GM13976 (cell line): Measurements from ENCODE around the gene ZNHIT3.
"Not testable (repeated sequence)": the region's sequence is repeated elsewhere in the genome, so short reads cannot be mapped to it uniquely, and the experiment has no call there.

Experiments used
- DNase-seq: peaks from one replicate; pipeline ENCODE4 v3.0.0; 2012; ENCODE audit warnings: low spot score
- in situ Hi-C: fragments of 300-500 bp; cut with MboI; formaldehyde crosslinking; loops from one replicate; pipeline ENCODE4 v1.12.0; 2022; ENCODE audit warnings: low sequenced_read_pairs, mixed read lengths, inconsistent platforms; ENCODE audit not compliant: unreplicated experiment
- TF ChIP-seq, protein P1 (sequence below): IDR thresholded peaks from 2 replicates; pipeline ENCODE4 v1.5.1; 2012; ENCODE audit warnings: borderline replicate concordance, mild to moderate bottlenecking; ENCODE audit not compliant: insufficient read depth; ENCODE audit errors: extremely low read depth, missing control alignments, control extremely low read depth

The ZNHIT3 gene

DNA sequence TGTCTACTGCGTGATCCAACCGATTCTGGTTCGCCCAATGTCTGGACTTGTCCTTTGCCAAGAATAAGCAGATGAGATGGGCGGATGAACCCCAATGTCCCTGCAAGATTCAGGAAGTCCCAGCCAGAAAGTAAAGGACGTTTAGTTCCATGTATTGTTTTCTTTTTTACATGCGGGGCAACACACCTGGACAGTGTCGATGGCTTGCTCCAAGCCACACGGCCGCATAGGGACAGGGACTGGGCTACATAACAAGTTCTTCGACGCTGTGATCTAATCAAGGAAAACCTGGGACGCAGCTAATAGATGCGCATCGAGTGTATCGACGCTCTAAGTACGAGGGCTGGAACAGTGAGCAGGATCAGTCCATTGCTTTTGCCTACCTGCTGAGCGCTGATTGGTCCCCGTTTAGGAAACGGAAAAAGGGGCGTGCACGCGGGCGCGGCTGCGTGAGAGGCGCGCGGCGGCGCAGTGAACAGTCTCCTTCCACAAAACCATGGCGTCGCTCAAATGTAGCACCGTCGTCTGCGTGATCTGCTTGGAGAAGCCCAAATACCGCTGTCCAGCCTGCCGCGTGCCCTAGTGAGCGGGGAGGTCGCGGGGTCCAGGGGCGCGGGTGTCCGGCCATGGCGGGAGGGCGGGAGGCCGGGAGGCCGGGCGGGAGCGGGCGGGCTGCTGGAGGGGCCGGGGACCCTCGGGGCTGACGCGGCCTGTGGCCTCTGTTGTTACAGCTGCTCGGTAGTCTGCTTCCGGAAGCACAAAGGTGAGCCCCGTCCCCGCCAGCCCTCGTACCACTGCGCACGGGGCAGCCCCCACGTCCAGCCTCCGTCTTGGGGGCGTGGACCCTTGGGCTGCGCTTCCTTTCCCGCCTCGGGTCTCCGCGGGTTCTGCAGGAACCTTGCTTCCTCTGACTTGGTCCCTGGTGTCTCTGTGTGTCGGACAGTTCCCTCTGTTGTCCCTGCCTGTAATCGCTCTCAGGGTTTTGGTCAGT is at the start of gene ZNHIT3:
TSS of gene ZNHIT3 (plus strand) at position 478 of the 991 bp plus-strand sequence. CDS start at position 497, 19 bp downstream.
- TF ChIP-seq, protein P1, sequence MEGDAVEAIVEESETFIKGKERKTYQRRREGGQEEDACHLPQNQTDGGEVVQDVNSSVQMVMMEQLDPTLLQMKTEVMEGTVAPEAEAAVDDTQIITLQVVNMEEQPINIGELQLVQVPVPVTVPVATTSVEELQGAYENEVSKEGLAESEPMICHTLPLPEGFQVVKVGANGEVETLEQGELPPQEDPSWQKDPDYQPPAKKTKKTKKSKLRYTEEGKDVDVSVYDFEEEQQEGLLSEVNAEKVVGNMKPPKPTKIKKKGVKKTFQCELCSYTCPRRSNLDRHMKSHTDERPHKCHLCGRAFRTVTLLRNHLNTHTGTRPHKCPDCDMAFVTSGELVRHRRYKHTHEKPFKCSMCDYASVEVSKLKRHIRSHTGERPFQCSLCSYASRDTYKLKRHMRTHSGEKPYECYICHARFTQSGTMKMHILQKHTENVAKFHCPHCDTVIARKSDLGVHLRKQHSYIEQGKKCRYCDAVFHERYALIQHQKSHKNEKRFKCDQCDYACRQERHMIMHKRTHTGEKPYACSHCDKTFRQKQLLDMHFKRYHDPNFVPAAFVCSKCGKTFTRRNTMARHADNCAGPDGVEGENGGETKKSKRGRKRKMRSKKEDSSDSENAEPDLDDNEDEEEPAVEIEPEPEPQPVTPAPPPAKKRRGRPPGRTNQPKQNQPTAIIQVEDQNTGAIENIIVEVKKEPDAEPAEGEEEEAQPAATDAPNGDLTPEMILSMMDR = no peak
- in situ Hi-C loops = loop anchor here (25.0 kb wide), 1 partner anchor 524 kb away; no protein-coding TSS in a partner anchor
- DNase-seq = peak; percentile 96

DNA sequence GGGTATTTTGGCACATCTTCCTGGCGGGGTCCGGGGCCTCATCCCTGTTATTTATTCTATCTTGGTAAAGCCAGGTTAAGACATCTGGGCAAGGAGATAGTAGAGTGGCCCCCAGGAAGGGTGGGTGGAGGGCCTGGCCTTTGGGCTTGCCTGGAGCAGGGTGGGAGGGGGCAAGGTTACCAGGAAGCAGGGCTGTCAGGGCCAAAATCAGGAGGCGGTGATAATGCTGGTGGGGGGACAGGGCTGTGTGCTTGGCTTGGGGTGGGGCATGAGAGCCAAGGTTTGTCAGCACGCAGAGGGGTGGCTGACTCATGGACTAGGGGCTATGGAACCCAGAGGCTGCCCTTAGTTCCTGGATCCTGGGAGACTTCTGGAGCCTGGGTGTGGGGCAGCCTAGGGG is 44.7 kb upstream of the ZNHIT3 start:
- DNase-seq, in situ Hi-C loops: not testable (repeated sequence)

DNA sequence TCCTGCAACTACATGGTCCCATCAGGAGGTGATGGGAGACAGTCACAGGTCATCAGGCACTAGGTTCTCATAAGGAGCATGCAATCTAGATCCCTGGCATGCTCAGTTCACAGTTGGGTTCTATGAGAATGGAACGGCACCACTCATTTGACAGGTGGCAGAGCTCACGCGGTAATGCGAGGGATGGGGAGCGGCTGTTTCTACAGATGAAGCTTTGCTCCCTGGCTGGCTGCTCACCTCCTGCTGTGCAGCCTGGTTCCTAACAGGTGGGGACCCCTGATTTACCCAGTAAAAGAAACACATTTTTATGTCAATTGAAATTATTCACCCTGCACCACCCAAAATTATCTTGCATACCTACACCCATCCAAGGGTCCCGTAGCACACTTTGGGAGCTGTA is 42.7 kb upstream of the ZNHIT3 start:
- DNase-seq = no peak
- TF ChIP-seq, protein P1 = no peak
- in situ Hi-C loops = no loop called here

DNA sequence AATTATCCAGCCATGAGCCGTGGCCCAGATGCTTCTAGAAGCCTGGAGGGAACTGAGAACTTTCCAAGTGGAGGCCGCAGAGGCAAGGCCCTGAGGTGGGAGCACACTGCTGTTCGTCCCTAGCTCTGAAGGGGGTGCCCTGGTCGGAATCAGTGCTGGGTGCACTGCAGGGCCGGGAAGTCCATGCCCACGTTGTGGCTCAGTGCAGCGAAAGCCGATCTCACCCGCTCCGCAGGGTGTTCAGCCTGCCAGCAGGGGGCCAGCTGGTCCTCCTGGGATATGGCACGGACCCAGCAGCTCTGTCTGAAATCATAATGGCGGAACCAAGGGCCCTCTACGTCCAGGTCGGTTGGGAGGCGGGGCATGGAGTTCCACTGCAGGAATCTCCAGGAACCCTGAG is 36.5 kb upstream of the ZNHIT3 start:
- in situ Hi-C loops, DNase-seq: not testable (repeated sequence)

DNA sequence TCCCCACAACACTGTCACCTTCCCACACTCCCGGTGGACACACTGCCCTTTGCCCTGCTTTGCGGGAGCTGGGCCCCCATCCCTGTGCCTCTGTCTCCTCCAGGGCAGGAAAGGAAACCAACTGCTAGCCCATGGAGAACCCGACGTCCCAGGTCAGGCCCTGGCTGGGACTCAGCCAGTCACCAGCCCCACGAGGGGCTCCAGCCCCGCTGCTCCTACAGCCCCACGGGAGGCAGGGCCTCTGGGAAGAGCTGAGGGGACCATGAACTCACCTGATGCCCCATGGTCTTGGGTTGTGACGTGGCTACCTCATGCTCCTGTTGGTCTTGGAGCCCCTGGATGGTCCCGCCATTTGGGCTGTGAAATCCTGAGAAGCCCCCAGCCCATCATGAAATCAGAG is 33.6 kb upstream of the ZNHIT3 start:
- in situ Hi-C loops, DNase-seq: not testable (repeated sequence)

DNA sequence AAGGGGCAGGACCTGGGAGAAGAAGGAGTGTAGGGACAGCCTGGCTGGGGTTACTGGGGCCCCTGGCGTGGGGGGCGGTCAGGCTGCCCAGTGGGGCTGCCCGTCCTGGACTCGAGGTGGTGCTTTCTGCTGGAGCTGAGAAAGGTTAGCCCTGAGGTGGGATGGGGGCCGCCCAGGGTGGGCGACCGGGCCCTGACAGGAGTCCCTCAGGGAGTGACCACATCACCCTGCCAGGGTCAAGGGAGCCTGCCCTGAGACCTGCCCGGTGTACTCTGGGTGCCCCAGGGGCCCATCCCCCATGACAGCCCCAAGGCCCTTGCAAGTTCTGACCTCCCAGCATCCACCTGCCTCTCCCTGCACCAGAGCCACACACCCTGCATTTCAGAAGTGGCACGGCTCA is 28.8 kb upstream of the ZNHIT3 start:
- in situ Hi-C loops, DNase-seq: not testable (repeated sequence)

DNA sequence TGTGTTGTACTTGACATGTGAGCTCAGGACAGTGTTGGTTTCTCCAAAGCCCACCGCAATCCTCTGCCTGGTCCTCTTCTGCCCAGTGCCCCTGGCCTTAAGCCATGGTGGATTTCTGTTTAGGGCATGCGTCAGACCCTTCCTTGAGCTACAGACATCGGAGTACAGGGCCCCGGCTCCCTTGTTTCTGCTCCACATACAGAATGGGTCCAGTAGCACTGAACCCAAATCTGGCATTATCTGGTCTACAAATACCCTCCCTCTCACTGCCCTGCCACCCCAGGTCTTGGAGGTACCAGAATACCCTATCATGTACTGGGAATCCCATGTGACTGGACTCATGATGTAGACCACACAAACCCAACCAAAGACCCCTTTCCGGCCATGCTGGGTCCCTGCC is 27.4 kb upstream of the ZNHIT3 start:
- TF ChIP-seq, protein P1 = no peak
- in situ Hi-C loops = no loop called here
- DNase-seq = no peak

DNA sequence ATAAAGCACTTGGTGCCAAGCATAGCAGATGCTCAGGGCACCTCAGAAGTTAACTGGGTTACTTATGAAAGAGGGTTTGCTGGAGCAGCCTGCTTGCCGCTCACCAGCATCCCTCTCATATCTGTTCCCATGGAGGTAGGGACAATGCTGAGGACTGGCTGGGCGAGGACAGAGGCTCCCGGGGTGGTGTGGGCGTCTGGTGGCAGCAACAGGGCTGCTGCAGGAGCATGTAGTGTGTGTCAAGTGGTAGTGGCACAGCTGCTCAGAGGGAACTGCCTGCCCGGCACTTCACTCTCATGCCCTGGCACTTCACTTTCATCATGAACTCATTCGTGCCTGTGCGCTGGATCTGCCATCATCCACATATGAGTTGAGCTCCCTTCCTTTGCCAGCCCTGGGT is 26.9 kb upstream of the ZNHIT3 start:
- no peak for DNase-seq
- TF ChIP-seq, protein P1 = no peak
- in situ Hi-C loops = no loop called here

DNA sequence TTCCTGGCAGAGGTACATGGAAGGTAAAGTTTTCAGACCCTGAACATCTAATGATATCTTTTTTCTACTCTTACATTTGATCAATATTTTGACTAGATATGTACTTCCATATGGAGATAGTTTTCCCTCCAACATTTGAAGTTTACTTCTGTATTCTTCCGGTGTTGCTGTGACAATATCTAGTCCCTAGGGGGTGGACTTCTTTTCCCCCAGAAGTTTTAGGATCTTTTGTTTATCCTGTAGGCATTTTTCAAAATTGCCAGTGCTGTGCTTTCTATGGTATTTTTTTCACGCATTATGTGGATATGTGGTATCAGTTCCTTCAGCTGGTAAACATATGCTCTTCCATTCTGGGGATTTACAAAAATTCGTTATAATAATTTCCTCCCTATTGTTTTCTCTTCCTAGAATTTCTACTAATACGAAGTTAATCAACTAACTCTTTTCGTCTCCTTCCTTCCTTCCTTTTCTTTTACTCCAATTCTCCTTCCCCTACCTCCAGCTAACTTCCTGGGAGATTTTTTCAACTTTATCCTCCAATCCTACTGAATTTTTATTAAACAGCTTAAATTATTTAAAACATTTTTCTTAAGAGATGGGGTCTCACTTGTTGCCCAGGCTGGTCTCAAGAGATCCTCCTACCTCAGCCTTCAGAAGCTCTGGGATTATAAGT is 26.1 kb upstream of the ZNHIT3 start:
- TF ChIP-seq, protein P1 = no peak
- DNase-seq = no peak
- in situ Hi-C loops = no loop called here
